Mammary epithelial cell (primary cell): ENCODE measurements around the gene FSD2.
"Not testable (repeated sequence)": the region's sequence is repeated elsewhere in the genome, so short reads cannot be mapped to it uniquely, and the experiment has no call there.

ENCODE experiments used
- EZH2 ChIP-seq: IDR thresholded peaks from 2 replicates; pipeline ENCODE4 v1.6.1; 2012; ENCODE audit warnings: low read length, inconsistent platforms, borderline replicate concordance
- TF ChIP-seq, protein P1 (sequence below), 2 donors: IDR thresholded peaks in 1 of 2; conservative IDR thresholded peaks in 1 of 2; 2 replicates each; pipeline ENCODE4 v1.5.1; 2011 to 2012; ENCODE audit warnings: inconsistent platforms in 2 of 2, low read length in 2 of 2, mild to moderate bottlenecking in 2 of 2, control low read depth in 1 of 2, low read depth in 1 of 2; ENCODE audit not compliant: insufficient read depth in 1 of 2; ENCODE audit errors: extremely low read depth in 1 of 2

DNA sequence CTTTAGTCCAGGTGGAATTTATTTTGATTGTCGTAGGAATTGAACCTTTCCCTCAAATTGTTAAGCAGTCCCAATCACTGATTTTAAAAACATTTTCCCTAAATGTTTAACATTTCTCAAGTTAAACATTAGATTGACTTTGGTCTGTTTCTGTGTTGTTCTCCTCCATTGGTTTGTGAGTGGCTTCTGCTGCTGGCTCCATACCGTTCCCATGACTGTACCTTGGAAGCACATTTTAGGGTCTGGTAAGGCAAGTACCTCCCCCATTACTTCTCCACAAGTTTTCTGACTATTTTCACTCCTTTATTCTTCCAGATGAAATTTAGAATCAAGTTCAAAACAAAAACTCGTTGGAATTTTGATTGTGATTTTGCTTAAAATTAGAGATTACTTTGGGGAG lies 15.5 kb upstream of the FSD2 start:
- TF ChIP-seq, protein P1, sequence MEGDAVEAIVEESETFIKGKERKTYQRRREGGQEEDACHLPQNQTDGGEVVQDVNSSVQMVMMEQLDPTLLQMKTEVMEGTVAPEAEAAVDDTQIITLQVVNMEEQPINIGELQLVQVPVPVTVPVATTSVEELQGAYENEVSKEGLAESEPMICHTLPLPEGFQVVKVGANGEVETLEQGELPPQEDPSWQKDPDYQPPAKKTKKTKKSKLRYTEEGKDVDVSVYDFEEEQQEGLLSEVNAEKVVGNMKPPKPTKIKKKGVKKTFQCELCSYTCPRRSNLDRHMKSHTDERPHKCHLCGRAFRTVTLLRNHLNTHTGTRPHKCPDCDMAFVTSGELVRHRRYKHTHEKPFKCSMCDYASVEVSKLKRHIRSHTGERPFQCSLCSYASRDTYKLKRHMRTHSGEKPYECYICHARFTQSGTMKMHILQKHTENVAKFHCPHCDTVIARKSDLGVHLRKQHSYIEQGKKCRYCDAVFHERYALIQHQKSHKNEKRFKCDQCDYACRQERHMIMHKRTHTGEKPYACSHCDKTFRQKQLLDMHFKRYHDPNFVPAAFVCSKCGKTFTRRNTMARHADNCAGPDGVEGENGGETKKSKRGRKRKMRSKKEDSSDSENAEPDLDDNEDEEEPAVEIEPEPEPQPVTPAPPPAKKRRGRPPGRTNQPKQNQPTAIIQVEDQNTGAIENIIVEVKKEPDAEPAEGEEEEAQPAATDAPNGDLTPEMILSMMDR (conservative IDR thresholded peaks at IDR 0.05 in 1 of 2, IDR thresholded peaks at IDR 0.05 in 1 of 2; ENCODE audit: extremely low read depth in 1 of 2, insufficient read depth in 1 of 2, low read depth in 1 of 2, low read length in 2 of 2) = not testable (repeated sequence)
- TF ChIP-seq EZH2 = not testable (repeated sequence)
